Measurements from ENCODE around the gene TUFM.

GRCh38 chr16:28829747-28830146 lies 16.4 kb downstream of the TUFM start:
- TF ChIP-seq, protein P1, sequence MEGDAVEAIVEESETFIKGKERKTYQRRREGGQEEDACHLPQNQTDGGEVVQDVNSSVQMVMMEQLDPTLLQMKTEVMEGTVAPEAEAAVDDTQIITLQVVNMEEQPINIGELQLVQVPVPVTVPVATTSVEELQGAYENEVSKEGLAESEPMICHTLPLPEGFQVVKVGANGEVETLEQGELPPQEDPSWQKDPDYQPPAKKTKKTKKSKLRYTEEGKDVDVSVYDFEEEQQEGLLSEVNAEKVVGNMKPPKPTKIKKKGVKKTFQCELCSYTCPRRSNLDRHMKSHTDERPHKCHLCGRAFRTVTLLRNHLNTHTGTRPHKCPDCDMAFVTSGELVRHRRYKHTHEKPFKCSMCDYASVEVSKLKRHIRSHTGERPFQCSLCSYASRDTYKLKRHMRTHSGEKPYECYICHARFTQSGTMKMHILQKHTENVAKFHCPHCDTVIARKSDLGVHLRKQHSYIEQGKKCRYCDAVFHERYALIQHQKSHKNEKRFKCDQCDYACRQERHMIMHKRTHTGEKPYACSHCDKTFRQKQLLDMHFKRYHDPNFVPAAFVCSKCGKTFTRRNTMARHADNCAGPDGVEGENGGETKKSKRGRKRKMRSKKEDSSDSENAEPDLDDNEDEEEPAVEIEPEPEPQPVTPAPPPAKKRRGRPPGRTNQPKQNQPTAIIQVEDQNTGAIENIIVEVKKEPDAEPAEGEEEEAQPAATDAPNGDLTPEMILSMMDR (IDR thresholded peaks at IDR 0.05 in 8 of 11, conservative IDR thresholded peaks at IDR 0.05 in 3 of 11) = no peak
- no peak for TF ChIP-seq POLR2A (IDR thresholded peaks at IDR 0.05)
